H1 (cell line): ENCODE results near the gene TMEM255B. TPM values are rescaled to one million over a fixed set of nuclear protein-coding genes. Genes with fewer than 3 reads are reported as not detected.

Experiments
- RNF2 ChIP-seq: fragments of 200-900, 300-1000 bp; sonication (generic); IDR thresholded peaks from 2 replicates; pipeline ENCODE4 v1.7.1; 2016; ENCODE audit warnings: borderline replicate concordance, low read depth, mild to moderate bottlenecking, antibody characterized with exemption, low read length; ENCODE audit not compliant: poor library complexity, severe bottlenecking; ENCODE audit errors: missing control alignments
- polyA plus RNA-seq, 7 experiments: library from polyadenylated mRNA; depleted of rRNA in 3 of 7; stranded (reverse) in 5 of 7; unstranded in 2 of 7; fragments of >200 nt in 5 of 7; fragments of 200-250 nt in 2 of 7; gene quantifications; 1 replicate in 5 of 7; 2 replicates in 1 of 7; 4 replicates in 1 of 7; pipeline versions ENCODE4 v1.2.1 to v1.2.3, GENCODE V29; 2011 to 2013; ENCODE audit warnings: missing spikeins in 2 of 7, mixed read lengths in 2 of 7
- total RNA-seq: library from RNA; stranded (reverse); fragmentation: NEBNext Ultra II Directional; extraction: Animal tissue kit (Norgen Biotek cat#: 25700); gene quantifications from 2 replicates; pipeline ENCODE4 v1.2.1, GENCODE V29; 2021
- TF ChIP-seq, protein P1 (sequence below): fragments of 300-600 bp; sonication (generic); IDR thresholded peaks from 2 replicates; pipeline ENCODE4 v1.7.1; 2012; ENCODE audit warnings: low read length, moderate library complexity, mild to moderate bottlenecking, inconsistent platforms; ENCODE audit not compliant: insufficient replicate concordance

Gene TMEM255B
- total and polyA plus RNA-seq, 2 of the 8 experiments (the other 6 are each of a cell fraction or from before 2014, with no cell fraction given): 3.4 to 4.4 TPM

DNA sequence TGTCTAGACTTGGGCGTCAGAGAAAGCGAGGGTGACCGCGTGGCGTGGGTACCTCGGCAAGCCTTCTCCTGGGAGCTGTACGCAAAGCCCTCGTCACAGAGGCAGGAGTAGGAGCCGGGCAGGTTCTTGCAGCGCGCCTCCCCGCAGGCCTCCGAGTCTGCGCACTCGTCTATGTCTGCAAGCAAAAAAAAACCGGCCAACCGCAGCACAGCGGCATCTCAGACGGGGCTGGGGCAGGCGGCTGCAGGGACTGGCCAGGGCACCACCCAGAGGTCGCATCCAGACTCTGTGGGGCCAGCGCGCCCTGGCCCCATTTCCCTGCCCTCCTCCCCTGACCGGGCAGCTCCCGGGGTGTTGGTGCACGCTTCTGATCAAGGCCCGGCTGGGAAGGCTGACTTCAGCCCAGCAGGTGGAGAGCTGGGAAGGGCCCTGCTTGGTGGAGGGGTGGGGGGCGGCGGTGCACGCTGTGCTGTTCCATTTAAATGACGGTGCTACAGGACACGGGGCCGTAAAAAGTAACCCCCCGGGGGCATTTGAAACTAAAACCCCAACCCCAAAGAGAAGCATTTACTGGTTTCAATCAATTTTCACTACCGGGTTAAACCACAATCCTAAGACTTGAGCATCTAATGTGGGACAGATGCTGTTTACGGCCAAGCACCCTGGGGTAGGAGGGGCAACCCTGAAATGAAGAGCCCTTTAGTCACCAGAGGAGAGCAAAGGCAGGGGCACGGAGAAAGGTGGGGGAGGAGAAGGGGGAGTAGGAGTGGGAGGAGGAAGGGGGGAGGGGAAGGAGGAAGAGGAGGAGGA is 76.6 kb downstream of the TMEM255B start (continued):
- no peak for TF ChIP-seq RNF2
- TF ChIP-seq, protein P1, sequence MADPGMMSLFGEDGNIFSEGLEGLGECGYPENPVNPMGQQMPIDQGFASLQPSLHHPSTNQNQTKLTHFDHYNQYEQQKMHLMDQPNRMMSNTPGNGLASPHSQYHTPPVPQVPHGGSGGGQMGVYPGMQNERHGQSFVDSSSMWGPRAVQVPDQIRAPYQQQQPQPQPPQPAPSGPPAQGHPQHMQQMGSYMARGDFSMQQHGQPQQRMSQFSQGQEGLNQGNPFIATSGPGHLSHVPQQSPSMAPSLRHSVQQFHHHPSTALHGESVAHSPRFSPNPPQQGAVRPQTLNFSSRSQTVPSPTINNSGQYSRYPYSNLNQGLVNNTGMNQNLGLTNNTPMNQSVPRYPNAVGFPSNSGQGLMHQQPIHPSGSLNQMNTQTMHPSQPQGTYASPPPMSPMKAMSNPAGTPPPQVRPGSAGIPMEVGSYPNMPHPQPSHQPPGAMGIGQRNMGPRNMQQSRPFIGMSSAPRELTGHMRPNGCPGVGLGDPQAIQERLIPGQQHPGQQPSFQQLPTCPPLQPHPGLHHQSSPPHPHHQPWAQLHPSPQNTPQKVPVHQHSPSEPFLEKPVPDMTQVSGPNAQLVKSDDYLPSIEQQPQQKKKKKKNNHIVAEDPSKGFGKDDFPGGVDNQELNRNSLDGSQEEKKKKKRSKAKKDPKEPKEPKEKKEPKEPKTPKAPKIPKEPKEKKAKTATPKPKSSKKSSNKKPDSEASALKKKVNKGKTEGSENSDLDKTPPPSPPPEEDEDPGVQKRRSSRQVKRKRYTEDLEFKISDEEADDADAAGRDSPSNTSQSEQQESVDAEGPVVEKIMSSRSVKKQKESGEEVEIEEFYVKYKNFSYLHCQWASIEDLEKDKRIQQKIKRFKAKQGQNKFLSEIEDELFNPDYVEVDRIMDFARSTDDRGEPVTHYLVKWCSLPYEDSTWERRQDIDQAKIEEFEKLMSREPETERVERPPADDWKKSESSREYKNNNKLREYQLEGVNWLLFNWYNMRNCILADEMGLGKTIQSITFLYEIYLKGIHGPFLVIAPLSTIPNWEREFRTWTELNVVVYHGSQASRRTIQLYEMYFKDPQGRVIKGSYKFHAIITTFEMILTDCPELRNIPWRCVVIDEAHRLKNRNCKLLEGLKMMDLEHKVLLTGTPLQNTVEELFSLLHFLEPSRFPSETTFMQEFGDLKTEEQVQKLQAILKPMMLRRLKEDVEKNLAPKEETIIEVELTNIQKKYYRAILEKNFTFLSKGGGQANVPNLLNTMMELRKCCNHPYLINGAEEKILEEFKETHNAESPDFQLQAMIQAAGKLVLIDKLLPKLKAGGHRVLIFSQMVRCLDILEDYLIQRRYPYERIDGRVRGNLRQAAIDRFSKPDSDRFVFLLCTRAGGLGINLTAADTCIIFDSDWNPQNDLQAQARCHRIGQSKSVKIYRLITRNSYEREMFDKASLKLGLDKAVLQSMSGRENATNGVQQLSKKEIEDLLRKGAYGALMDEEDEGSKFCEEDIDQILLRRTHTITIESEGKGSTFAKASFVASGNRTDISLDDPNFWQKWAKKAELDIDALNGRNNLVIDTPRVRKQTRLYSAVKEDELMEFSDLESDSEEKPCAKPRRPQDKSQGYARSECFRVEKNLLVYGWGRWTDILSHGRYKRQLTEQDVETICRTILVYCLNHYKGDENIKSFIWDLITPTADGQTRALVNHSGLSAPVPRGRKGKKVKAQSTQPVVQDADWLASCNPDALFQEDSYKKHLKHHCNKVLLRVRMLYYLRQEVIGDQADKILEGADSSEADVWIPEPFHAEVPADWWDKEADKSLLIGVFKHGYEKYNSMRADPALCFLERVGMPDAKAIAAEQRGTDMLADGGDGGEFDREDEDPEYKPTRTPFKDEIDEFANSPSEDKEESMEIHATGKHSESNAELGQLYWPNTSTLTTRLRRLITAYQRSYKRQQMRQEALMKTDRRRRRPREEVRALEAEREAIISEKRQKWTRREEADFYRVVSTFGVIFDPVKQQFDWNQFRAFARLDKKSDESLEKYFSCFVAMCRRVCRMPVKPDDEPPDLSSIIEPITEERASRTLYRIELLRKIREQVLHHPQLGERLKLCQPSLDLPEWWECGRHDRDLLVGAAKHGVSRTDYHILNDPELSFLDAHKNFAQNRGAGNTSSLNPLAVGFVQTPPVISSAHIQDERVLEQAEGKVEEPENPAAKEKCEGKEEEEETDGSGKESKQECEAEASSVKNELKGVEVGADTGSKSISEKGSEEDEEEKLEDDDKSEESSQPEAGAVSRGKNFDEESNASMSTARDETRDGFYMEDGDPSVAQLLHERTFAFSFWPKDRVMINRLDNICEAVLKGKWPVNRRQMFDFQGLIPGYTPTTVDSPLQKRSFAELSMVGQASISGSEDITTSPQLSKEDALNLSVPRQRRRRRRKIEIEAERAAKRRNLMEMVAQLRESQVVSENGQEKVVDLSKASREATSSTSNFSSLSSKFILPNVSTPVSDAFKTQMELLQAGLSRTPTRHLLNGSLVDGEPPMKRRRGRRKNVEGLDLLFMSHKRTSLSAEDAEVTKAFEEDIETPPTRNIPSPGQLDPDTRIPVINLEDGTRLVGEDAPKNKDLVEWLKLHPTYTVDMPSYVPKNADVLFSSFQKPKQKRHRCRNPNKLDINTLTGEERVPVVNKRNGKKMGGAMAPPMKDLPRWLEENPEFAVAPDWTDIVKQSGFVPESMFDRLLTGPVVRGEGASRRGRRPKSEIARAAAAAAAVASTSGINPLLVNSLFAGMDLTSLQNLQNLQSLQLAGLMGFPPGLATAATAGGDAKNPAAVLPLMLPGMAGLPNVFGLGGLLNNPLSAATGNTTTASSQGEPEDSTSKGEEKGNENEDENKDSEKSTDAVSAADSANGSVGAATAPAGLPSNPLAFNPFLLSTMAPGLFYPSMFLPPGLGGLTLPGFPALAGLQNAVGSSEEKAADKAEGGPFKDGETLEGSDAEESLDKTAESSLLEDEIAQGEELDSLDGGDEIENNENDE: no peak
